NCI-H2227 treated with DMSO at 0.1 percent for 48 hours (cell line): ENCODE results near the gene RBMS3.
"Not testable (repeated sequence)": the region's sequence is repeated elsewhere in the genome, so short reads cannot be mapped to it uniquely, and the experiment has no call there.

Experiments used
- DNase-seq: peaks from one replicate; lab custom pipeline; 2025; lab: John Stamatoyannopoulos, UW

The RBMS3 gene

GRCh38 chr3:30020380-30020779, 739.5 kb downstream of the RBMS3 start:
- DNase-seq: no peak

DNA sequence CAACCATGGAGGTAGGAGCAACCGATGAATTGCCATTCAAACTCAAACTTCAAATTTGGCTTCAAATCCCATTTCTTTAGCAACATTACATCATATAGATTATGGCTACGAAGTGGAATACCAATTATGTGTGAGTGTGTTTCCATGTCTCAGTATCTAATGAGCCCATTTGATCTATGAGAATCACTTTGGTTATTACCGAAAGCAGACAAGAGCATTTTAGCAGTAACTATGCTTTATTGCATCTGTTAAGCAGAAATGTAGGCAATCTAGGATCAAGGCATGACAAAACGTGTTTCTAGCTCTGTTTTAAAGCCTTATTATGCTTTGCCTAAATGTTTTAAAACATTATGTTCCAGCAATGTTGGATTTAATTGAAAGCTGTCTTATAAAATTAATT, 743.6 kb downstream of the RBMS3 start:
- no peak for DNase-seq

DNA sequence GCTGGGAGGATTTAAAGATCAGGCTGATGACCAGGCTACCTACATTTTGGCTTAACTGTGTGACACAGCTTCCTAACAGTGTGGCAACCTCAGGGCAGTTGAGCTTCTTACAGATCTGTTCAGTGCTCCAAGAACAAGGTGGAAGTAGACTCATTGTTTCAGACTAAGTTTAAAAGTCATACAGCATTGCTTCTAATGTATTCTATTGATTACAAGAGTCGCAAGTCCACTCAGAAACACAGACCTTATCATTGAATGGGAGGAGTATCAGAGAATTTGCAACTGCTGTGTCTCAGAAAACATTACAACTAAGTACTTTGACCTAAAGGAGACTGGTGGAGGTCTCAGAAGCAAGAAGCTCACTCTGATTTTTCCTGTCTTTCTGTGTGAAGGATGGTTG, 746.0 kb downstream of the RBMS3 start:
- DNase-seq: no peak

- no peak for DNase-seq
Observed at GRCh38 chr3:30034246-30034991, 753.5 kb downstream of the RBMS3 start.

- DNase-seq: no peak
Observed at GRCh38 chr3:30035935-30036567, 755.2 kb downstream of the RBMS3 start.

GRCh38 chr3:30040126-30040525, 759.3 kb downstream of the RBMS3 start:
- no peak for DNase-seq

GRCh38 chr3:30041481-30041880, 760.6 kb downstream of the RBMS3 start:
- not testable (repeated sequence) for DNase-seq

DNA sequence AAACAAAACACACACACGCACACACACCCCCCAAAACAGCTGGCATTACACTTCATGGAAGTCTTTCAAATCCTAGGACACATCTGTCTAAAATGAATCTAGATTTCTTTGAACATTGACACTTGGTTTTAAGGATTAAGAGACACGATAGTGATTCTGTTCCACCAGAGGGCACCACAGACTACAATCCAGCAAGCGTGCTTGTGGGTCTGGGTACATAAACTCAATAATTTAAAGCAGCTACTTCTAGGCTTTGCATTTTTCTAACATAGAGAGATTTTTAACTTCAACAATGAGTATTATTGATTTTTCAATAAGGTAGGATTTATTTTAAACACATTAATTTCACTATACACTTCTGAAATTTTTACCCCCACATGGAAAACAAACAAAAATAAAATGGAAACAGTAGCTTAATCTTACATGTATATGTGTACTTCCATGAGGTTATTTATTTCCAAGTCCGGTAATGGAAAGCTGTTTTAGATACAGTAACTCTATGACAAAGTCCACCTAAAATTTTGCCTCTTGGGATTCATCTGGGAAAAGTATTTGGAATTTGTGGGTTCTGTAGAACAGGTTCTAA, 761.5 kb downstream of the RBMS3 start:
- DNase-seq: peak; percentile 43

DNA sequence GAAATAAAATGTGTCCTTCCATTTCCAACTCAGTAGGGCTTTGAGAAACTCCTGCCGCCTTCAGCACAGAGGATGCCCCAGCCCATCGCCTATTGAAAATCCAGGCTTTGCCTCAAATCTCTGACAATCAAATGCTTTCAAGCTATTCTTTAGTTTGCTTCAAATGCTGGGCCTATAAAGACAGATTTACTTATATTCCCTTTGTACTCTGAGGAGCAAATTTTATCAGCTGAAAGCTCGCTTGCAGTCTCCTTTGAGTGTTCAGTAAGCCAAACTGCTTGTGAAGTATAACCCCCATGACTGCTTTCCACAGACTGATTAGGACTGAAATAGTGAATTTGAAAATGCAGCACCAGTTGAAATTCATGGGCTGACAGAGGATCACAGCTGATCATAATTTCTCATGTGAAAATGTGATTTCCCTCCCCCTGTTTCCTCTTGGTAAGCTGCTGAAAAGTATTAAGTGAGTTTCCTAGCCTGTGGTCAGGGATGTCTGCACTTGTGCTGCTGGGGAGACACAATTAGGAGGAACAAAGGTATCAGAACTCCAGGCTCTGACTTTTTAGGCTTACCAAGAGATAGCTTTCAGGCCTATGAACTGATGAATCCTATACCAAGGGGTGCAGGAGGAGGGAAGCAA, 762.2 kb downstream of the RBMS3 start:
- DNase-seq: no peak

- no peak for DNase-seq
Observed at GRCh38 chr3:30044515-30044914, 763.6 kb downstream of the RBMS3 start.

- DNase-seq: no peak
Observed at GRCh38 chr3:30048431-30048830, 767.6 kb downstream of the RBMS3 start.

DNA sequence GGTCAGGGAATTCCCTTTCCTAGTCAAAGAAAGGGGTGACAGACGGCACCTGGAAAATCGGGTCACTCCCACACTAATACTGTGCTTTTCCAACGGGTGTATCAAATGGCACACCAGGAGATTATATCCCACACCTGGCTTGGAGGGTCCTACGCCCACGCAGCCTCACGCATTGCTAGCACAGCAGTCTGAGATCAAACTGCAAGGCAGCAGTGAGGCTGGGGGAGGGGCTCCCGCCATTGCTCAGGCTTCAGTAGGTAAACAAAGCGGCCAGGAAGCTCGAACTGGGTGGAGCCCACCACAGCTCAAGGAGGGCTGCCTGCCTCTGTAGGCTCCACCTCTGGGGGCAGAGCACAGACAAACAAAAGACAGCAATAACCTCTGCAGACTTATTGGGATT, 769.2 kb downstream of the RBMS3 start:
- DNase-seq: not testable (repeated sequence)

DNA sequence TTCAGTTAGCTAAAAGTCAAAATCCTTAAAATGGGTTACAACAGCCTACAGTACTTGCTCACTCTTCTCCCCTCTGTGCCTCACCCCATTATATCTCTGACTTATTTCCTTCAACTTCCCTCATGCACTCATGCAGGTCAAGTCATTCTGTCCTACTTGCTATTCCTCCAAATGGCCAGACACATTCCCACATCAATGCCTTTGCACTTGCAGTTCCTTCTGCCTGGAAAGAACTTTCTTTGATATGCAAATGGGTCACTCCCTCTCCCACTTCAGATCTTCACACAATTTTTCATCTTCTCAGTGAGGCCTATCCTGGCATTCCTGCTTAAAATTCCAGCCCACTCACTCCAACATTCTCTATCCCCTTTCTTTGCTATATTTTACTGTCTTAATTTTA, 778.4 kb downstream of the RBMS3 start:
- DNase-seq: no peak
